GM18909 (cell line): ENCODE results near the gene RGP1.

Experiments used
- ATAC-seq: cut with Tn5 transposase; IDR thresholded peaks from one replicate; pipeline ENCODE4 v1.9.1; 2021; ENCODE audit warnings: mild to moderate bottlenecking; ENCODE audit not compliant: unreplicated experiment, poor library complexity

Gene RGP1

DNA sequence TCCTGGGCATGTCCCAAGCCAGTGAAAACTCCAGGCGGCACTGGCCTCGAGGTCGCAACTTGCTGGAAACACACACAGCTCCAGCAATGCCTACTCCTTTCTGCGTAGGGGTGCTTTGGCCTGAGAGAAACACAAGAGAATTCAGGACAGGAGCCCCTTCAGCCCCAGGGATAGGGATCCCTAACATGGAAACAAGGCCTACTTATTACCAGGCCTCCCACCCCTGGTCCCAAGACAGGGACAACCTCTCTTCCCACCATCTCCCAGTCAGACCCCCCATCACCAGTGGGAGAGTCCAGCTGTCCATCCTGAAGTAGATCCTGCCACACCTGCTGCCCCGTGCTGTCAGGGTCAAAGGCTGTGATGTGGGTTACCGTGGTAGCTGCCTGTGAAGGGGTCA lies 8.8 kb upstream of the RGP1 start:
- ATAC-seq: no peak

DNA sequence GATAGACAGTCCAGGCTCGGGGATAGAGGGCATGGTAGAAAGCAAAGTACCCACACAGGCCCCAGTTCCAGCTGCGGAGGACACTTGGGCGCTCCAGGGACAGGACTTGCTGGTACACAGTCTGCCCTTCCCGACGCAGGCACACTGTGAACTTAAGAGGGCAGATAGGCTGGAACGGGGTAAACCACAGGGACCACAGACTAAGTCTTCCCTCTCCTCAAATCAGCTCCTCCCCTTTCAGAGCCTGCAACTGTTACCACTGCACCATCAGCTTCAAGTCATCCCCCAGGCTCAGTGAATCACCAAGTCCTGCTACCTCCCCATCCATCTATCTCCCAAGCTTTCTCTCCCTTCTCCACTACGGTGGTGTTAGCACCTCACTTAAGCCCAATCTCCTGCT lies 7.3 kb upstream of the RGP1 start:
- no peak for ATAC-seq

DNA sequence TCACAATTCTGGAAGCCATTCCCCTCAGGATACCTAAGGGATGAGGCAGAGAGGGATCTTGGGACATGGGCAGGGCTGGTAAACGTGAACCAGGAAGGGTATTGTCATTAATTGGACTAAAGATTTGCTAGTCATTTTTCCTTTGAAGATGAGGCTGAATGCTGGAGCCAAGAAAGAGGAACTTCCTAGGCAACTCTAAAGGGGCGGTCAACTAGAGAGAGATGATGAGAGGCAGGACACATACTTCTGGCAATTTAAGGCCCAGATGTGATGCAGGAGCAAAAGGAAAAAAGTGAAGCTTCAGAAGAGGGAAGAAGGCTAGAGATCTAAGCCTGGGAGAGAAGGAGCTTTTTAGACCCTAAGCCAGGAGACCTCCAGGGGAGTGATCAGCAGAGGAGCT lies 5.6 kb upstream of the RGP1 start:
- no peak for ATAC-seq

DNA sequence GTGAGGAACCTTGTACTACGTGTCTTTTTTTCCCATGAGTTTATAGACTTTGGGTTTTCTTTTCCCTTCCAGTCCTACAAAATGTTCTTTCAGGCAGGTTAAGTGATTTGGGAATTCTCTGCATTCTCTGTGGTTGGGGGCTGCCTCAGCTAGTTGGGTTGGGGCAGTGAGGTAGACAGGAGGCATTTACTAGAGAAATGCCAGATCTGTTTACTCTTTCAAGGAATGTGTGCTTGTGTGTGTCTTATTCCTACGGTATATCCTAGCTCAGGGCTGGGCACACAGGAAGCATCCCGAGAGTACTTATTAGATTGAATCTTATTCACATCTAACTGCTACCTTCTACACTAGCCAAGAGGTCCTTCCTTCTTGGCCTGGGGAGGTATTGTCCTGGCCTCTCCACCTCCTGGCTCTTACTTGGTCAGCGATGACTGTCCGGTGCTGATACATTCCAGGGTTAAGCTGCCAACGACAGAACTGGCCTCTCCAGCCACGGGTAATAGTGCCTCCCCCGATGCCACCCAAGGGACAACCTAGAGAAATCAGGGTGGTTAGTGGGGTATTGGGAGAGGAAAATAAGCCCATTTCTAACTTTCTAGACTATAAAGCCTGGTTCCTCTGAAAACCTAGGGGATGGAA lies 5.1 kb upstream of the RGP1 start:
- ATAC-seq: no peak

GRCh38 chr9:35745569-35745968 lies 3.5 kb upstream of the RGP1 start:
- no peak for ATAC-seq

GRCh38 chr9:35746583-35746982 lies 2.5 kb upstream of the RGP1 start:
- no peak for ATAC-seq

GRCh38 chr9:35748242-35748857 lies 737 bp upstream of the RGP1 start:
- no peak for ATAC-seq

- ATAC-seq: peak; percentile 45
These were observed 598 bp downstream of the RGP1 start for GRCh38 chr9:35749515-35750255.

GRCh38 chr9:35750256-35750531 lies 1.1 kb downstream of the RGP1 start:
- ATAC-seq: no peak

- no peak for ATAC-seq
These were observed 4.4 kb downstream of the RGP1 start for GRCh38 chr9:35753466-35753865.

- ATAC-seq: no peak
These were observed 5.2 kb downstream of the RGP1 start, which contains the start of gene MSMP for GRCh38 chr9:35754264-35754663. Gene MSMP, minus strand, starts transcription at chr9:35754276. Its CDS starts 147 bp downstream, at chr9:35754129.

- ATAC-seq: no peak
These were observed 6.0 kb downstream of the RGP1 start for GRCh38 chr9:35755071-35755470.

DNA sequence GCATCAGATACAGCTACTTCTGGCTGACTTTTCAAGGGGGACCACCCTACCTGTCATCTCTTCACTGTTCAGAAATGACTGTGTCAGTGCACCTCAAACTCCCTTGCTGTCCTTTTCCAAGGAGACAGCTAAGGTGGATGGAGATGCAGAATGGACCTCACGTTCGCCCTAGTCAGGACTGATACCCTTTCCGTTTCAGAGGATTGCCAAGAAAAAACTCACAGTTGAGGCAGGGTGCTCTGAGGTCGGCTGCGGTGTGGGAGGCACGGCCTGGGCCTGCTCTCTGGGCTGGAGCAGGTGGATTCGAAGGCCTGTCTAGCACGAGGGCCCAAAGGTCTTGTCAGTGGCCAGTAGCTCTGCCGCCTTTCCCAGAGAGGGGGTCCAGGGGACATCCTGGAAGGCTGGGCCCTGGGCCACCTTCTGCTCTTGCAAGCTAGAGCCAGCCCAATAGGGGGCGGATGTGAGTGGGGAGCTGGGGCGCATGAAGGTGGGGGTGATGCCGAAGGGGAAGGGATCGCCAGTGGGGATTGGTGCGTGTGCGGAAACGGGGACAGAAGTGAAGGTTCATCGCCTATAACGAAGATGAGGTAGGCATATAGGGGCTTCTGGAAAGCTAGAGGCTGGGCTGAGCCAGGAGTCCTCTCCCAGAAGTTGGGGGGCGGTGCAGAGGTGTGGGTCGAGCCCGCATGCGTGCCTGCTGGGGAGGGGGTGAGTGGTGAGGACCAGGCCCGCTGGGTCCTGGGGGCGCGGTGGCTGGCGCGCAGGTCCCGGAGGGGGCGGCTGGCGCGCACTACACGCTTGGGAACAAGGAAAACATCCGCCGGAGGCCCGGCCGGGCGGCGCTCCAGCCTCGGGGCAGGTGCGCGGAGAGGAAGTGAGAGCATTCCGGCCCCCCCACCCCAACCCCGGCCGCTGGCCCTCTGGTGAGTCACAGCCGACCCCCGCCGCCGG lies 7.5 kb downstream of the RGP1 start:
- ATAC-seq: peak; percentile 64

DNA sequence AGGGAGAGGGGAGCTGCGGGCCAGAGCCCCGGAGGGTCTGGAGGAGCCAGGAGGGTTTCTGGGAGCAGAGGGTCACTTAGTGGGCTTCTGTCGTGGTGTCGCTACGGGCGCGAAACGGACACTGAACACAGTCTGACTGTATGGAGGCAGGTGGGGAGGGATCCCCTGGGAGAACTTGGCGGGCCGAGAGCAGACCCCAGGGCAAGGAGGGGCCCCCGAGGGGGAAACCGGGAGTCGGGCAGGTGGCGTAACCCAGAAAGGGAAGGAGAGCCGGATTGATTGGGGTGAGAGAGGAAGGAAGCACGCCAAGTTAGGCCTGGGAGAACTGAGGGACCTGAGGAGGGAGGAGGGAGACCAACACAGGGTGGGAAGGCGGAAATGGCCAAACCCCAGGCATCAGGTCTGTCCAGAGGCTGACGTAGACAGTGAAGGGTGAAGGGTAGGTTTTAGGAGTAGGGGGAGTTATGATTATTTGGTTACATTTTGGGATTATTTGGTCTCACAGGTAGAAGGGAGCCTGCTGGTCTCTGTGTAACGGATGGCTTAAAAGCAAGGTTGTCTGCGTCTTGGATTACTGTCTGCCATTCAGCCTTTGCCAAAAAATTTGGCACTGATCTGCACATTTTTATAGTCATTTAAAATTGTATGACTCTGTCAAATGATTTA lies 8.3 kb downstream of the RGP1 start:
- peak; percentile 46 for ATAC-seq

- ATAC-seq: no peak
These were observed 8.8 kb downstream of the RGP1 start for GRCh38 chr9:35757892-35758275.

- no peak for ATAC-seq
These were observed 9.5 kb downstream of the RGP1 start for GRCh38 chr9:35758475-35759050.

- no peak for ATAC-seq
These were observed 10.7 kb downstream of the RGP1 start for GRCh38 chr9:35759795-35760194.

- no peak for ATAC-seq
These were observed 11.6 kb downstream of the RGP1 start for GRCh38 chr9:35760651-35761050.

DNA sequence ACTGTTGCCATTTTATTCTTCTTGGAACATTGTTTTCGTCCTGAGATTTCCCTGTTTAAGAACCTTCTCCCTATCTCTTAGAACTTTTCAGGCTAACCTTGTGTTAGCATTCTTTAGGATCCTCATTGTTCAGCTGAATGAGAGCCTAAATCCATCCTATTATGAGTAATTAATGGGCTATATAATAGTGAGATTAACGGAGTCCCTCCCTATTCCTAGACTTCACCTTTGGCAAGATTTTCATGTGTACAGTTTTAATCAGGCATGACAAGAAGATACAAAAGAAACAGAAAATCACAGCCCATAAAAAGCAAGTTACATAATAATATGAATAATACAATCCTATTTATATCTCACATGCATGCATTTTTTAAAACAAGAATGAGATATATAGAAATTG lies 14.1 kb downstream of the RGP1 start:
- no peak for ATAC-seq

DNA sequence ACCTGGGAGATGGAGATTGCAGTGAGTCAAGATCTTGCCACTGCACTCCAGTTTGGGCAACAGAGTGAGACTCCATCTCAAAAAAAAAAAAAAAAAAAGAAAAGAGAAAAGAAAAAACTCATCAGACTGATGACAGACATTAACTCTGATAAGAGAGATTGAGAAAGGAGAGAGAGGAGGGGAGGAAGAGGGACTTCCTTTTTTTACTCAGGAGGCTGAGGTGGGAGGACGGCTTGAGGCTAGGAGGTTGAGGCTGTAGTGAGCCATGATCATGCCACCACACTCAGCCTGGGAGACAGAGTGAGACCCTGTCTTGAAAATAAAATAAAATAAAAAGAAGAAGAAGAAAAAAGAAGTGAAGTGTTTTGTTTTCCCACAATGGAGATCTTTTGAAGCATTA lies 14.7 kb downstream of the RGP1 start:
- no peak for ATAC-seq
